NCI-H526 (cell line): ENCODE measurements around the gene KIF18B.

ENCODE experiments used
- DNase-seq, 2 experiments: peaks; one replicate each; lab custom pipeline; 2025; lab: John Stamatoyannopoulos, UW

The KIF18B gene

GRCh38 chr17:44875761-44876160 lies 71.8 kb downstream of the KIF18B start:
- no peak for DNase-seq
